Measurements from ENCODE around the gene FOLH1.
"Not testable (repeated sequence)": the region's sequence is repeated elsewhere in the genome, so short reads cannot be mapped to it uniquely, and the experiment has no call there.

DNA sequence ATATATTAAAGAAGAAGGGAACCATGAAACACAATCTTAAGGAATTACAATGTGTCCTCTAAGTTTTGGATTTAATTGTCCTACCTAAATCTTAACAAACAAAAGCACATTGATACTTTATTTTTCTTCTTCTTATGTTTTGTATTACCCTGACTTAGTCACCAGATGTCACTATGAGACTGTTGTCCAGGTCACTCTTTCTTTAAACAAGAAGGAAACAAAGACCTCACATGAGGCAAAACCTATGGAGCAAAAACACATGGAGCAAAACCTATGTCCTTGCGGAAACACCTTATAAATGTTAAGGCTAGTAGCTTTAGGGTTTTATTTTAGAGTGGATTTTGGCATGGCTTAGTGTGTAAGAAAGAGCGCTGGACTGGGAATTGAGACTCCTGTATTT lies 20.7 kb upstream of the FOLH1 start:
- not testable (repeated sequence) for TF ChIP-seq CTCF (IDR thresholded peaks at IDR 0.05); ZNF416 (CRISPR knock-in tag; IDR thresholded peaks at IDR 0.05); FOXK1 (CRISPR knock-in tag; IDR thresholded peaks at IDR 0.05); NR2C2 (CRISPR knock-in tag; IDR thresholded peaks at IDR 0.05); FOXJ3 (CRISPR knock-in tag; IDR thresholded peaks at IDR 0.05; ENCODE audit: borderline replicate concordance); SMAD3 (CRISPR knock-in tag; IDR thresholded peaks at IDR 0.05; ENCODE audit: borderline replicate concordance); ESRRA (CRISPR knock-in tag; IDR thresholded peaks at IDR 0.05; ENCODE audit: borderline replicate concordance); KAT7 (CRISPR knock-in tag; IDR thresholded peaks at IDR 0.05; ENCODE audit: borderline replicate concordance); CBFB (CRISPR knock-in tag; IDR thresholded peaks at IDR 0.05; ENCODE audit: low read depth); ZNF138 (CRISPR knock-in tag; conservative IDR thresholded peaks at IDR 0.05); JUN (CRISPR knock-in tag; IDR thresholded peaks at IDR 0.05)
- TF ChIP-seq, protein P1, sequence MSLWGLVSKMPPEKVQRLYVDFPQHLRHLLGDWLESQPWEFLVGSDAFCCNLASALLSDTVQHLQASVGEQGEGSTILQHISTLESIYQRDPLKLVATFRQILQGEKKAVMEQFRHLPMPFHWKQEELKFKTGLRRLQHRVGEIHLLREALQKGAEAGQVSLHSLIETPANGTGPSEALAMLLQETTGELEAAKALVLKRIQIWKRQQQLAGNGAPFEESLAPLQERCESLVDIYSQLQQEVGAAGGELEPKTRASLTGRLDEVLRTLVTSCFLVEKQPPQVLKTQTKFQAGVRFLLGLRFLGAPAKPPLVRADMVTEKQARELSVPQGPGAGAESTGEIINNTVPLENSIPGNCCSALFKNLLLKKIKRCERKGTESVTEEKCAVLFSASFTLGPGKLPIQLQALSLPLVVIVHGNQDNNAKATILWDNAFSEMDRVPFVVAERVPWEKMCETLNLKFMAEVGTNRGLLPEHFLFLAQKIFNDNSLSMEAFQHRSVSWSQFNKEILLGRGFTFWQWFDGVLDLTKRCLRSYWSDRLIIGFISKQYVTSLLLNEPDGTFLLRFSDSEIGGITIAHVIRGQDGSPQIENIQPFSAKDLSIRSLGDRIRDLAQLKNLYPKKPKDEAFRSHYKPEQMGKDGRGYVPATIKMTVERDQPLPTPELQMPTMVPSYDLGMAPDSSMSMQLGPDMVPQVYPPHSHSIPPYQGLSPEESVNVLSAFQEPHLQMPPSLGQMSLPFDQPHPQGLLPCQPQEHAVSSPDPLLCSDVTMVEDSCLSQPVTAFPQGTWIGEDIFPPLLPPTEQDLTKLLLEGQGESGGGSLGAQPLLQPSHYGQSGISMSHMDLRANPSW (CRISPR knock-in tag; conservative IDR thresholded peaks at IDR 0.05; ENCODE audit: low read depth) = not testable (repeated sequence)
- TF ChIP-seq, protein P2, sequence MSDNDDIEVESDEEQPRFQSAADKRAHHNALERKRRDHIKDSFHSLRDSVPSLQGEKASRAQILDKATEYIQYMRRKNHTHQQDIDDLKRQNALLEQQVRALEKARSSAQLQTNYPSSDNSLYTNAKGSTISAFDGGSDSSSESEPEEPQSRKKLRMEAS (CRISPR knock-in tag; IDR thresholded peaks at IDR 0.05) = not testable (repeated sequence)

Data from WTC11 (cell line).